ENCODE data around the gene SEPTIN10.

Gene SEPTIN10

DNA sequence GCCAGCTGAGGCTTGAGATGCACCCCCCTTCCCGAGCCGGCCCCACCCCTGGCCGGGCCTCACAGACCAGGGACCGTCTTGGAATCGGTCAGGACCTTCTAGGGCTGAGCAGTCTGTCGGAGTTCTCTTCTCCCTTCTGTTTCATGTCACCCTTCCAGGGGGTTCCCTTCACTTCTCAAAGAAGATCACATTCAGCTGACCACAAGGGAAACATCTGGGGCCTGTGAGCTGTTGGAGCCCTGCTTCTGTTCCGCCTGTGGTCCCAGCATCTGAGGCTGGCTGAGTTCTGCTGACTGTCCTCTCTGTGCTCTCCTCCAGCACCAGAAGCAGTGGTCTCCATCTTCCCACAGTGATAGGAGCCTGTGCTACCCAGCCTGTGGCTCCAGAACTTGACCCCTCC lies 106.5 kb downstream of the SEPTIN10 start:
- H3K27me3 ChIP-seq = no peaks in the 10 kb centered on the region
- no peaks in the 10 kb centered on the region for H3K36me3 ChIP-seq
- H3K9me3 ChIP-seq = no peaks in the 10 kb centered on the region
- H3K4me3 ChIP-seq (ENCODE audit: low read depth in 1 of 2, low read length in 1 of 2) = no peak overlapping the region
- no peak overlapping the region for H3K27ac ChIP-seq
- TF ChIP-seq, protein P1, sequence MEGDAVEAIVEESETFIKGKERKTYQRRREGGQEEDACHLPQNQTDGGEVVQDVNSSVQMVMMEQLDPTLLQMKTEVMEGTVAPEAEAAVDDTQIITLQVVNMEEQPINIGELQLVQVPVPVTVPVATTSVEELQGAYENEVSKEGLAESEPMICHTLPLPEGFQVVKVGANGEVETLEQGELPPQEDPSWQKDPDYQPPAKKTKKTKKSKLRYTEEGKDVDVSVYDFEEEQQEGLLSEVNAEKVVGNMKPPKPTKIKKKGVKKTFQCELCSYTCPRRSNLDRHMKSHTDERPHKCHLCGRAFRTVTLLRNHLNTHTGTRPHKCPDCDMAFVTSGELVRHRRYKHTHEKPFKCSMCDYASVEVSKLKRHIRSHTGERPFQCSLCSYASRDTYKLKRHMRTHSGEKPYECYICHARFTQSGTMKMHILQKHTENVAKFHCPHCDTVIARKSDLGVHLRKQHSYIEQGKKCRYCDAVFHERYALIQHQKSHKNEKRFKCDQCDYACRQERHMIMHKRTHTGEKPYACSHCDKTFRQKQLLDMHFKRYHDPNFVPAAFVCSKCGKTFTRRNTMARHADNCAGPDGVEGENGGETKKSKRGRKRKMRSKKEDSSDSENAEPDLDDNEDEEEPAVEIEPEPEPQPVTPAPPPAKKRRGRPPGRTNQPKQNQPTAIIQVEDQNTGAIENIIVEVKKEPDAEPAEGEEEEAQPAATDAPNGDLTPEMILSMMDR (IDR thresholded peaks at IDR 0.05) = no peak
- H3K4me1 ChIP-seq (ENCODE audit: control insufficient read depth in 1 of 2, insufficient read depth in 1 of 2, low read depth in 1 of 2, low read length in 1 of 2) = no peaks in the 10 kb centered on the region

DNA sequence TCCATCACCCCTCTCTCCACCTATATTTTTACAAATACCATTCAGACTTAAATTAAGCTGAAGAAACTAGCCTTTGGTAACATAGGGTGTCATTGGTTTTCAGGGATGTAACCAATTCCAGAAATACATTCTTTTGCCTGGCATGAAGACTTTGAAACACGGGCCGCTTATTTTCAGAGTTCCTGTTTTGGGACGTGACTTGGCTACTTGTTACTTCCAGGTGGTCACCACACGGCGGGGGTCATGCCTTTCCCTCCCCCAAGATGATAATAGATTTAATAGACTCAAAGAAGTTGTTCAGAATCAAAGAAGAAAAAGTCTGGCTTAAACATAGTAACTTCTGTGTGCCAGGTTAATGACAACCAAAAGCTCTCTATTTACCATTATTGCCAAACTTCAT lies 110.6 kb downstream of the SEPTIN10 start:
- Histone ChIP-seq H3K36me3 (peaks cover 8% of the 10 kb centered on the region), H3K4me3 (ENCODE audit: low read depth in 1 of 2, low read length in 1 of 2) (no peak overlapping the region), H3K9me3 (no peaks in the 10 kb centered on the region), H3K27ac (no peak overlapping the region), H3K4me1 (ENCODE audit: control insufficient read depth in 1 of 2, insufficient read depth in 1 of 2, low read depth in 1 of 2, low read length in 1 of 2) (no peaks in the 10 kb centered on the region), H3K27me3 (no peaks in the 10 kb centered on the region)
- TF ChIP-seq, protein P1 (IDR thresholded peaks at IDR 0.05) = no peak

DNA sequence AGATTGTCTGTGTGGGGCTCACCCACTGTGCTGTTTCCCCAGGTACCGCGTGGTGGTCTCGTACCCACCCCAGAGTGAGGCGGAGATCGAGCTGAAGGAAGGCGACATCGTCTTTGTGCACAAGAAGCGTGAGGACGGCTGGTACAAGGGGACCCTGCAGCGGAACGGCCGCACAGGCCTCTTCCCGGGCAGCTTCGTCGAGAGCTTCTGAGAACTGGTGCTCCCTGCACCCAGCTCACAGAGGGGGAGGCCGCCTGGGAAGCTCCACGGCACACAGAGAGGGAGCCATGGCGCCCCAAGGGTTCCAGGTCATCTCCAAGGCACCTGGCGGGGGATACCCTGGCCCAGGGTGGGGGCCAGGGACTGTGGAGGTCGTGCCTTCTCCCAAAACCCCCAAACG lies 112.3 kb downstream of the SEPTIN10 start:
- peaks cover 8% of the 10 kb centered on the region for H3K36me3 ChIP-seq
- no peak overlapping the region for H3K4me3 ChIP-seq (ENCODE audit: low read depth in 1 of 2, low read length in 1 of 2)
- H3K27ac ChIP-seq = no peak overlapping the region
- H3K9me3 ChIP-seq = no peaks in the 10 kb centered on the region
- H3K4me1 ChIP-seq (ENCODE audit: control insufficient read depth in 1 of 2, insufficient read depth in 1 of 2, low read depth in 1 of 2, low read length in 1 of 2) = no peaks in the 10 kb centered on the region
- H3K27me3 ChIP-seq = no peaks in the 10 kb centered on the region
- TF ChIP-seq, protein P1 (IDR thresholded peaks at IDR 0.05) = no peak

DNA sequence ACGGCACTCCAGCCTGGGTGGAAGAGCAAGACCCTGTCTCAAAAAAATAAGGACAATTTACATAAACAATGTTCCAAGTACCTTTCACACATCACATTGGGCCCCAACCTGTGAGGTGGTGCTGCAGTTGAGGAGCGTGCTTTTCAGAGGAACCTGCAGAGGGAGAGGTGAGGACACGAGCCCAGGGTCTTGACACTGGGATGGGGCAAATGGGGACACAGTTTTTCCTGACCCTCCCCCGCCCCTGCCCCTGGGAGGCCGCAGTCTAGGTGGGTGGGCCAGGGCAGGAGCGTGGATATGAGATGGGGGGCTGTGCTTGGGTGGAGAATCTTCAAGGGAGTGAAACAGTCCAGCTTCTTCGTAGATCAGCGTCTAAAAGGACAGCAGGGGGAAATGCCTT lies 112.9 kb downstream of the SEPTIN10 start:
- TF ChIP-seq, protein P1 (IDR thresholded peaks at IDR 0.05) = no peak
- Histone ChIP-seq H3K27me3 (no peaks in the 10 kb centered on the region), H3K4me3 (ENCODE audit: low read depth in 1 of 2, low read length in 1 of 2) (no peak overlapping the region), H3K36me3 (peaks cover 8% of the 10 kb centered on the region), H3K4me1 (ENCODE audit: control insufficient read depth in 1 of 2, insufficient read depth in 1 of 2, low read depth in 1 of 2, low read length in 1 of 2) (no peaks in the 10 kb centered on the region), H3K9me3 (no peaks in the 10 kb centered on the region), H3K27ac (no peak overlapping the region)

DNA sequence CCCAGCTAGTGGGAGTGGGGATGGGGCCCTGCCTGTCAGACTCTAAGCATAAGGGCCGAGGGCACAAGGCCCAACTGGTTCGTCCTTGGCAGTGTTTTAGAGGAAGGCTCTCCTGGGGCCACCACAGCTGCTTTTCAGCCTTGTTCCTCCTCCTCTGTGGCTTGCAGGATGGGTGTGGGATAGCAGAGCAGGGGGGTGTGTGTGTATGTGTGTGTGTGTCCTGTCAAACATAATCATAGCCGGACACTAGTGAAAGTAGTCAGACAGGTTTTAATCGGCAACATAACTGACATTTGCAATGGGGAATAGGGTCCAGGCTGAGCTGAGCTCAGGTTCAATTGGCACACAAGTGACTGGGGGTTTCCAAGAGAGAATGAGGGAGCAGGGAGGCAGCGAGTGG lies 114.2 kb downstream of the SEPTIN10 start:
- no peaks in the 10 kb centered on the region for H3K27me3 ChIP-seq
- peaks cover 8% of the 10 kb centered on the region for H3K36me3 ChIP-seq
- H3K9me3 ChIP-seq = no peaks in the 10 kb centered on the region
- no peak overlapping the region for H3K27ac ChIP-seq
- H3K4me1 ChIP-seq (ENCODE audit: control insufficient read depth in 1 of 2, insufficient read depth in 1 of 2, low read depth in 1 of 2, low read length in 1 of 2) = no peaks in the 10 kb centered on the region
- TF ChIP-seq, protein P1 (IDR thresholded peaks at IDR 0.05) = no peak
- H3K4me3 ChIP-seq (ENCODE audit: low read depth in 1 of 2, low read length in 1 of 2) = no peak overlapping the region

DNA sequence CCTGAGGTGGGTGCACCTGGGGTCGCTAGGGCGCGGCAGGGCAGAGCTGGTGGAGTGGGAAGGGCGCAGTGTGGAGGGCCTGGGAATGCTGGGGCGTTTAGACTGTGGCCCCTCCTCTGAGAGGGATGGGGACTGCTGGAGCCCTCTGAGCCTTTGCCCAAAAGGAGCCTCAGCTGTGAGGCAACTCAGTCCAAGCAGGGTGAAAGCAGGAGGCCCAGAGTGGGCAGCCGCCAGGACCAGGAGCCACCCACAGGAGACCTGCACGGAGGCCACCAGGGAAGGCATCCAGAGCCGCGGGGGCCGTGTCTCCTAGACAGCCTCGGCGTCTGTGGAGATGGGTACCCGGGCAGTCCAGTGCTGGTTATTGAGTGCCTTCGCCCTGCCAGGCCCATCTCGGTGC lies 114.9 kb downstream of the SEPTIN10 start:
- TF ChIP-seq, protein P1 (IDR thresholded peaks at IDR 0.05) = no peak
- no peak overlapping the region for H3K27ac ChIP-seq
- H3K36me3 ChIP-seq = peaks cover 8% of the 10 kb centered on the region
- H3K4me1 ChIP-seq (ENCODE audit: control insufficient read depth in 1 of 2, insufficient read depth in 1 of 2, low read depth in 1 of 2, low read length in 1 of 2) = no peaks in the 10 kb centered on the region
- no peak overlapping the region for H3K4me3 ChIP-seq (ENCODE audit: low read depth in 1 of 2, low read length in 1 of 2)
- H3K27me3 ChIP-seq = no peaks in the 10 kb centered on the region
- H3K9me3 ChIP-seq = no peaks in the 10 kb centered on the region

All from neutrophil (primary cell).